ENCODE measurements around the gene MAD1L1. TPM values are rescaled to one million over a fixed set of nuclear protein-coding genes. Genes with fewer than 3 reads are reported as not detected.

Gene MAD1L1
- total and polyA plus RNA-seq, 2 of the 13 experiments (the other 11 are each of a cell fraction or from before 2014, with no cell fraction given), result 17.4 to 64.7 TPM

GRCh38 chr7:2040893-2041270 lies 191.9 kb downstream of the MAD1L1 start:
- no peak overlapping the region for H3K4me2 ChIP-seq (ENCODE audit: low read depth, low read length)
- peaks cover 4 to 27% of the 10 kb centered on the region in 2 experiments; a peak in 4 of 5 replicates for H3K36me3 ChIP-seq (replicated peaks in 1 of 2; ENCODE audit: control insufficient read depth in 1 of 2, insufficient read depth in 2 of 2, low read length in 2 of 2)
- ATAC-seq (no peak), DNase-seq (ENCODE audit: low spot score) (no peak), FAIRE-seq (no peak)
- H3K4me3 ChIP-seq (replicated peaks in 1 of 3; ENCODE audit: insufficient read depth in 1 of 3, low read depth in 2 of 3, low read length in 3 of 3), result no peak overlapping the region
- no peak overlapping the region for H2AFZ ChIP-seq (ENCODE audit: low read length)
- intact Hi-C loops (cut with micrococcal nuclease; ENCODE audit: unreplicated experiment) (no loop called here), in situ Hi-C loops (cut with HindIII; ENCODE audit: extremely low pct_ligation_motif_present, low pct_unique_long_range_greater_than_20kb) (no loop called here)
- no peaks in the 10 kb centered on the region for H3K4me1 ChIP-seq (ENCODE audit: insufficient read depth, low read length)
- 100% methylated on average over 4 of the region's 6 CpGs for WGBS (ENCODE audit: low lambda C conversion rate)
- no peaks in the 10 kb centered on the region for H3K79me2 ChIP-seq (ENCODE audit: insufficient read depth, low read length)
- no TSS peak for BruUV-seq (replicated peaks)
- ChIA-PET CTCF (ENCODE audit: low intra/inter-chr PET ratio, low total read pairs) (no interaction called here), POLR2A (no interaction called here)
- no peaks in the 10 kb centered on the region for H4K20me1 ChIP-seq (ENCODE audit: insufficient read depth, low read length)
- H3K9me3 ChIP-seq (ENCODE audit: low read length), result no peaks in the 10 kb centered on the region
- H3K27me3 ChIP-seq (ENCODE audit: control insufficient read depth in 1 of 2, insufficient read depth in 2 of 2, low read length in 2 of 2), result no peaks in the 10 kb centered on the region
- no peak overlapping the region for H3K27ac ChIP-seq (ENCODE audit: extremely low read length, insufficient read depth, low read length)
- H3K9ac ChIP-seq (ENCODE audit: insufficient read depth, low read depth, low read length), result no peak overlapping the region
- TF ChIP-seq PHB2 (IDR thresholded peaks at IDR 0.05; ENCODE audit: partially characterized antibody) (no peak), HDAC1 (CRISPR knock-in tag; IDR thresholded peaks at IDR 0.05) (no peak), KLF15 (CRISPR knock-in tag; IDR thresholded peaks at IDR 0.05; ENCODE audit: borderline replicate concordance) (no peak), IRF1 (CRISPR knock-in tag; IDR thresholded peaks at IDR 0.05; ENCODE audit: low read depth) (no peak), TRAFD1 (CRISPR knock-in tag; IDR thresholded peaks at IDR 0.05; ENCODE audit: borderline replicate concordance) (no peak), MAF1 (CRISPR knock-in tag; IDR thresholded peaks at IDR 0.05; ENCODE audit: borderline replicate concordance) (no peak)

Data from HepG2 (cell line).